Astrocyte (in vitro differentiated cells and primary cell): ENCODE data around the gene GNAO1. TPM values are rescaled to one million over a fixed set of nuclear protein-coding genes. Genes with fewer than 3 reads are reported as not detected.

Experiments
- DNase-seq: peaks from one replicate; pipeline ENCODE4 v3.0.0-alpha.2; 2010; ENCODE audit warnings: low read depth
- FAIRE-seq: peaks from 2 replicates; lab custom pipeline; 2011; peaks lifted over from hg19 to GRCh38; lab: Jason Lieb, UNC
- H2AFZ ChIP-seq: 2 replicates; pipeline ENCODE4 v1.6.0; 2012; ENCODE audit warnings: low read depth, low read length, inconsistent platforms
- H3K27ac ChIP-seq: 2 replicates; pipeline ENCODE4 v1.5.1; 2011; ENCODE audit warnings: low read depth, low read length, inconsistent platforms
- H3K27me3 ChIP-seq: 2 replicates; pipeline ENCODE4 v1.6.0; 2011; ENCODE audit warnings: low read length, inconsistent platforms; ENCODE audit not compliant: insufficient read depth
- H3K36me3 ChIP-seq: 2 replicates; pipeline ENCODE4 v1.5.1; 2011; ENCODE audit warnings: low read length, inconsistent platforms; ENCODE audit not compliant: insufficient read depth
- H3K4me1 ChIP-seq: 2 replicates; pipeline ENCODE4 v1.5.1; 2011; ENCODE audit warnings: low read length, inconsistent platforms; ENCODE audit not compliant: insufficient read depth
- H3K4me2 ChIP-seq: 2 replicates; pipeline ENCODE4 v1.6.0; 2012; ENCODE audit warnings: low read length, inconsistent platforms
- H3K4me3 ChIP-seq: 2 replicates; pipeline ENCODE4 v1.5.1; 2011; ENCODE audit warnings: low read depth, mild to moderate bottlenecking, low read length, inconsistent platforms; ENCODE audit not compliant: insufficient read depth
- H3K79me2 ChIP-seq: 2 replicates; pipeline ENCODE4 v1.6.0; 2012; ENCODE audit warnings: mild to moderate bottlenecking, low read length, inconsistent platforms; ENCODE audit not compliant: insufficient read depth
- H3K9ac ChIP-seq: 2 replicates; pipeline ENCODE4 v1.6.0; 2012; ENCODE audit warnings: mild to moderate bottlenecking, low read length, inconsistent platforms
- H3K9me3 ChIP-seq: 2 replicates; pipeline ENCODE4 v1.5.1; 2012; ENCODE audit warnings: low read depth, mild to moderate bottlenecking, low read length, inconsistent platforms; ENCODE audit not compliant: insufficient read depth
- H4K20me1 ChIP-seq: 2 replicates; pipeline ENCODE4 v1.6.0; 2012; ENCODE audit warnings: low read length, inconsistent platforms; ENCODE audit not compliant: insufficient read depth
- H3K27ac Mint-ChIP-seq: one replicate; pipeline ENCODE4 v1.8.0; 2021; ENCODE audit warnings: mild to moderate bottlenecking, mixed read lengths; ENCODE audit not compliant: unreplicated experiment
- H3K27me3 Mint-ChIP-seq: one replicate; pipeline ENCODE4 v1.8.0; 2021; ENCODE audit warnings: low read depth, mixed read lengths; ENCODE audit not compliant: unreplicated experiment
- H3K36me3 Mint-ChIP-seq: one replicate; pipeline ENCODE4 v1.8.0; 2021; ENCODE audit warnings: low read depth, mixed read lengths; ENCODE audit not compliant: unreplicated experiment
- H3K4me1 Mint-ChIP-seq: one replicate; pipeline ENCODE4 v1.8.0; 2021; ENCODE audit warnings: low read depth, mixed read lengths; ENCODE audit not compliant: unreplicated experiment
- H3K4me3 Mint-ChIP-seq: one replicate; pipeline ENCODE4 v1.8.0; 2021; ENCODE audit warnings: mild to moderate bottlenecking, moderate library complexity, mixed read lengths; ENCODE audit not compliant: unreplicated experiment
- H3K9me3 Mint-ChIP-seq: one replicate; pipeline ENCODE4 v1.8.0; 2021; ENCODE audit warnings: mild to moderate bottlenecking, mixed read lengths; ENCODE audit not compliant: unreplicated experiment
- EZH2 ChIP-seq: IDR thresholded peaks from 2 replicates; pipeline ENCODE4 v1.6.1; 2012; ENCODE audit warnings: mild to moderate bottlenecking, low read length, inconsistent platforms; ENCODE audit not compliant: insufficient read depth
- total RNA-seq: library from RNA; stranded (reverse); gene quantifications from 2 replicates; pipeline ENCODE4 v1.2.1, GENCODE V29; 2021
- TF ChIP-seq, protein P1 (sequence below): IDR thresholded peaks from 2 replicates; pipeline ENCODE4 v1.5.1; 2011; ENCODE audit warnings: low read depth, mild to moderate bottlenecking, inconsistent platforms, low read length, moderate library complexity; ENCODE audit not compliant: insufficient read depth

GNAO1 gene
- total RNA-seq, 1 donor from 2014 or later: 1.7 TPM

DNA sequence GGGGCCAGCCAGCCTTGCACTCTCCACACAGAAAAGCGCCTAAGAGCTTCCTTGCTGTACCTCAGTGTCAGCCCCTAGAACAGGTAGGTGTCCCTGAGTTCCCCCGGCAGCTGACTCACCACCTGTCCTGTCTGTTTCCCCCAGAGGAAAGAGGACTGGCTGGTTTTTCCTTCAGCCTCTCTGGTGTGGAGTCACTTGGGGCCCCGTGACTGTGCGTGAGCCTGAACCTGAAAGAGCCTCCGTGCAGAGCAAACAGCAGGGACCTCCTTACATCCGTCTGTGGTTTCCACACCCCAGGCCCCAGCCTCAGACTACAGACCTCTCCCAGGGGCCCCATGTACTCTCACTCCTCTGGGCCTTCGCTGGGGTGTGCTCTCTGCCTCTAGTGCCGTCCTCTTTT lies 87.8 kb downstream of the GNAO1 start:
- Mint-ChIP-seq H3K4me1 (no peaks in the 10 kb centered on the region), H3K27me3 (peaks cover 25% of the 10 kb centered on the region), H3K27ac (no peak overlapping the region), H3K9me3 (peaks cover 7% of the 10 kb centered on the region), H3K36me3 (no peaks in the 10 kb centered on the region), H3K4me3 (no peak overlapping the region)
- H3K36me3 ChIP-seq: no peaks in the 10 kb centered on the region
- no peak overlapping the region for H3K4me3 ChIP-seq
- no peaks in the 10 kb centered on the region for H3K9me3 ChIP-seq
- no peaks in the 10 kb centered on the region for H3K4me1 ChIP-seq
- H3K27me3 ChIP-seq: no peaks in the 10 kb centered on the region
- no peak for DNase-seq
- TF ChIP-seq EZH2: no peak
- TF ChIP-seq, protein P1, sequence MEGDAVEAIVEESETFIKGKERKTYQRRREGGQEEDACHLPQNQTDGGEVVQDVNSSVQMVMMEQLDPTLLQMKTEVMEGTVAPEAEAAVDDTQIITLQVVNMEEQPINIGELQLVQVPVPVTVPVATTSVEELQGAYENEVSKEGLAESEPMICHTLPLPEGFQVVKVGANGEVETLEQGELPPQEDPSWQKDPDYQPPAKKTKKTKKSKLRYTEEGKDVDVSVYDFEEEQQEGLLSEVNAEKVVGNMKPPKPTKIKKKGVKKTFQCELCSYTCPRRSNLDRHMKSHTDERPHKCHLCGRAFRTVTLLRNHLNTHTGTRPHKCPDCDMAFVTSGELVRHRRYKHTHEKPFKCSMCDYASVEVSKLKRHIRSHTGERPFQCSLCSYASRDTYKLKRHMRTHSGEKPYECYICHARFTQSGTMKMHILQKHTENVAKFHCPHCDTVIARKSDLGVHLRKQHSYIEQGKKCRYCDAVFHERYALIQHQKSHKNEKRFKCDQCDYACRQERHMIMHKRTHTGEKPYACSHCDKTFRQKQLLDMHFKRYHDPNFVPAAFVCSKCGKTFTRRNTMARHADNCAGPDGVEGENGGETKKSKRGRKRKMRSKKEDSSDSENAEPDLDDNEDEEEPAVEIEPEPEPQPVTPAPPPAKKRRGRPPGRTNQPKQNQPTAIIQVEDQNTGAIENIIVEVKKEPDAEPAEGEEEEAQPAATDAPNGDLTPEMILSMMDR: no peak
- no peaks in the 10 kb centered on the region for H3K79me2 ChIP-seq
- H2AFZ ChIP-seq: no peak overlapping the region
- H4K20me1 ChIP-seq: no peaks in the 10 kb centered on the region
- H3K9ac ChIP-seq: no peak overlapping the region
- H3K27ac ChIP-seq: no peak overlapping the region
- FAIRE-seq: no peak
- H3K4me2 ChIP-seq: no peak overlapping the region

DNA sequence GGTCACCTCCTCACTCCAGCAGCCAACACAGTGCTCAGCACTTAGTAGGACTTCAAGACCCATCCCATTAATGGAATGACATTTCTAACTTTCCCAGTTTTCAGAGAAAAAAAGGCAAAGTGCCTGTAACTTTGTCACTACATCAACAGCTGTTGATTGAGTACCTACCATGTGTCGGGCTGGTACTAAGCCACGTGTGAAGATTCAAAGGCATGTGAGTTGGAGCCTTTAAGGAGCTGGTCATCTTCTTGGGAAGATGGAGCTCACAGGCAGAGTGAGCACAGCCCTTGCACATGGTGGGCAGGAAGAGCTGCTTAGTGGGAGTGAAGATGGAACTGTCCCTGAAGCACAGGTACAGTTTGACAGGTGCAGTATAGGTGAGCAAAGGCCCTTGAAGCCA lies 88.6 kb downstream of the GNAO1 start:
- no peaks in the 10 kb centered on the region for H3K9me3 Mint-ChIP-seq
- H3K9ac ChIP-seq: no peak overlapping the region
- no peak overlapping the region for H3K4me3 Mint-ChIP-seq
- no peak overlapping the region for H3K4me2 ChIP-seq
- no peaks in the 10 kb centered on the region for H4K20me1 ChIP-seq
- no peaks in the 10 kb centered on the region for H3K36me3 Mint-ChIP-seq
- no peaks in the 10 kb centered on the region for H3K4me1 Mint-ChIP-seq
- DNase-seq (no peak), FAIRE-seq (no peak)
- no peaks in the 10 kb centered on the region for H3K27me3 ChIP-seq
- no peaks in the 10 kb centered on the region for H3K9me3 ChIP-seq
- H3K4me3 ChIP-seq: no peak overlapping the region
- no peak for TF ChIP-seq EZH2
- TF ChIP-seq, protein P1: no peak
- H3K27ac ChIP-seq: no peak overlapping the region
- no peak overlapping the region for H2AFZ ChIP-seq
- H3K27ac Mint-ChIP-seq: no peak overlapping the region
- H3K36me3 ChIP-seq: no peaks in the 10 kb centered on the region
- H3K4me1 ChIP-seq: no peaks in the 10 kb centered on the region
- no peaks in the 10 kb centered on the region for H3K79me2 ChIP-seq
- peaks cover 29% of the 10 kb centered on the region for H3K27me3 Mint-ChIP-seq

DNA sequence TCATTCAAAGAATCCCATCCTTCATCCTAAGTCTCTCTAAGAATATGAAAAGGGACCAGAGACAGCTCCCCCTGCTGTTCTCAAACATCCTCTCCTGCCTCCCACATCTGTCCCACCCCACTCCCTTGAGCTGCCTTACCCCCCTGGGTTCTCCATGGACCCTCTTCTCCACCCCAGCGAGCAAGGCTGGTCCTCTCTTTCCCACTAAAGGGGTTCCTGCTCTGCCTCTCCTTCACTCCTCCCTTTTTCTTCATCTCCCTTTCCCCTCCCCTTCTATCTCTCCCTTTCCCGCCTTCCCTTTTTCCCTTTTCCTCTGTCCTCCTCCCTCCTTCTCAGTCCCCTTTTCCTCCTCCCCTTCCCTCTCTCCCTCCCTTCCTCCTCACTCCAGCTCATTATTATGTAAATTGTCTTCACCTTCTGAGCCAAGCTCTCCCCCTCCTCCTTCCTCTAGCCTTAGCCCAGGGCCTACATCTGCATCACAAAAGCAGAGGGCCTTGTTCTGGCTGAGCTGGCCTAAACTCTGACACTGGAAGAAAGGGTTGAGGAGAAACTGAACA lies 90.0 kb downstream of the GNAO1 start:
- H3K9ac ChIP-seq: no peak overlapping the region
- H3K9me3 ChIP-seq: no peaks in the 10 kb centered on the region
- H2AFZ ChIP-seq: peak overlapping the region; percentile 4
- FAIRE-seq: no peak
- no peak overlapping the region for H3K27ac Mint-ChIP-seq
- H3K4me1 ChIP-seq: no peaks in the 10 kb centered on the region
- no peaks in the 10 kb centered on the region for H3K27me3 ChIP-seq
- no peak for DNase-seq
- H3K27ac ChIP-seq: no peak overlapping the region
- H4K20me1 ChIP-seq: no peaks in the 10 kb centered on the region
- H3K36me3 Mint-ChIP-seq: no peaks in the 10 kb centered on the region
- H3K27me3 Mint-ChIP-seq: peaks cover 22% of the 10 kb centered on the region
- H3K4me2 ChIP-seq: no peak overlapping the region
- no peak for TF ChIP-seq EZH2
- TF ChIP-seq, protein P1: peak; percentile 30
- H3K36me3 ChIP-seq: no peaks in the 10 kb centered on the region
- H3K4me1 Mint-ChIP-seq: no peaks in the 10 kb centered on the region
- H3K79me2 ChIP-seq: no peaks in the 10 kb centered on the region
- H3K9me3 Mint-ChIP-seq: no peaks in the 10 kb centered on the region
- H3K4me3 Mint-ChIP-seq: no peak overlapping the region
- H3K4me3 ChIP-seq: no peak overlapping the region
